ENCODE data around the gene PANX2.

- TF ChIP-seq CTCF (IDR thresholded peaks at IDR 0.05) (no peak), EZH2 (IDR thresholded peaks at IDR 0.05) (no peak), EZH2phosphoT487 (IDR thresholded peaks at IDR 0.05) (no peak)
Measured at GRCh38 chr22:50229370-50229769, 58.8 kb downstream of the PANX2 start.

Data from neural progenitor cell (in vitro differentiated cells).